OCI-LY1 (cell line): ENCODE measurements around the gene COL16A1.

Source experiments
- EZH2 ChIP-seq: fragments of 200-600 bp; sonication (generic), shearing (Covaris generic); IDR thresholded peaks from 2 replicates; pipeline ENCODE4 v1.8.0; 2017; ENCODE audit warnings: borderline replicate concordance, mixed run types, mild to moderate bottlenecking, antibody characterized with exemption, low read length, moderate library complexity, mixed read lengths
- TF ChIP-seq, protein P1 (sequence below): fragments of 200-600 bp; sonication (generic), shearing (Covaris generic); IDR thresholded peaks from 2 replicates; pipeline ENCODE4 v1.5.1; 2017; ENCODE audit warnings: mild to moderate bottlenecking, antibody characterized with exemption, low read length, moderate library complexity, mixed read lengths

DNA sequence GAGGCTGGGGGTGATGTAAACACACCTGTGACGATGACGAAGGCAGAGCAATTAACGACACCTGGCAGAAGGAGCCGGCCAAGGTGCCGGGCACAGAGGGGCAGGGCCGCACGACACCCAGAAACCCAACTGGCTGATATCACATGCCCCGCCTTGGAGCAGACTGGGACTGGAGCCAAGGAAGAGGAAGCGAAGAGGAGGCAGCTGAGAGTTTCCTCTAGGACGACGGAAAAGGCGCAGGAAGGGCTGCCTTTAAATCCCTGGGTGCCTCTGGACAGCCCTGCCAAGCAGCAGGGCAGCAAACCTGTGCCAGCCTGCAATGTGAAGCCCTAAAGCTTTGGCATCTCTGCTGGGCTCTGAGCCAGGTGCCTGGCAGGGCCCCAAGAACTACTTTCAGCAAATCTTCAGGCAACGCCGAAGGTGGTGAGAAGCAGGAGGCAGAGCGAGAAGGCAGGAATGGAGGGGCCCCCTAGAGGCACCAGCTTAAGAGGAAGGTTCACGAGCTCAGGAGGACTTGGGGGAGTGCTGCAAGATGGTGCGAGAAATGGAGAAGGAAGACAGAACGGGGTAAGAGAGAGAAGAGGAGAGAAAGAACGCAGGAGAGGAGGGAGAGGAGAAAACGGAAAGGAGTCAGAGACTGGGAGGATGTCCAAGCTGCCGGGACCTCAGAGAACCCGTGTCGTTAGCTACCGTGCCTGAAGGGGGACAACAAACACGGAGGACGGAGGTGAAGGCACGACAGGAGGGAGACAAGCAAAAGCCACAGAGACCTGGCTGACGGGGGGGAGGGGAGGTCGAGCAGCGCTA, 33.8 kb downstream of the COL16A1 start:
- TF ChIP-seq, protein P1, sequence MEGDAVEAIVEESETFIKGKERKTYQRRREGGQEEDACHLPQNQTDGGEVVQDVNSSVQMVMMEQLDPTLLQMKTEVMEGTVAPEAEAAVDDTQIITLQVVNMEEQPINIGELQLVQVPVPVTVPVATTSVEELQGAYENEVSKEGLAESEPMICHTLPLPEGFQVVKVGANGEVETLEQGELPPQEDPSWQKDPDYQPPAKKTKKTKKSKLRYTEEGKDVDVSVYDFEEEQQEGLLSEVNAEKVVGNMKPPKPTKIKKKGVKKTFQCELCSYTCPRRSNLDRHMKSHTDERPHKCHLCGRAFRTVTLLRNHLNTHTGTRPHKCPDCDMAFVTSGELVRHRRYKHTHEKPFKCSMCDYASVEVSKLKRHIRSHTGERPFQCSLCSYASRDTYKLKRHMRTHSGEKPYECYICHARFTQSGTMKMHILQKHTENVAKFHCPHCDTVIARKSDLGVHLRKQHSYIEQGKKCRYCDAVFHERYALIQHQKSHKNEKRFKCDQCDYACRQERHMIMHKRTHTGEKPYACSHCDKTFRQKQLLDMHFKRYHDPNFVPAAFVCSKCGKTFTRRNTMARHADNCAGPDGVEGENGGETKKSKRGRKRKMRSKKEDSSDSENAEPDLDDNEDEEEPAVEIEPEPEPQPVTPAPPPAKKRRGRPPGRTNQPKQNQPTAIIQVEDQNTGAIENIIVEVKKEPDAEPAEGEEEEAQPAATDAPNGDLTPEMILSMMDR: peak; percentile 41
- TF ChIP-seq EZH2: no peak
